HCT116 (cell line): ENCODE measurements around the gene WDR72. TPM values are rescaled to one million over a fixed set of nuclear protein-coding genes. Genes with fewer than 3 reads are reported as not detected.

Experiments
- ATAC-seq: fragments of 200-7000 bp; cut with Tn5 transposase; 2 replicates; pipeline ENCODE4 v1.9.1; 2020; ENCODE audit warnings: mild to moderate bottlenecking, moderate library complexity
- BruUV-seq: library from RNA; stranded (reverse); fragments of 400-500 nt; replicated peaks from 2 replicates; lab custom pipeline; 2021; lab: Mats Ljungman, UMichigan
- CTCF ChIA-PET: fragments of 300-600 bp; sonication (Branson Sonifier 250); formaldehyde crosslinking; loops from one replicate; lab custom pipeline; 2021; ENCODE audit warnings: antibody characterized with exemption; lab: Charles Lee
- POLR2A ChIA-PET: fragments of 300-600, 350-600 bp; sonication (Branson Sonifier 250); formaldehyde crosslinking; loops from one replicate; lab custom pipeline; 2021; ENCODE audit warnings: antibody characterized with exemption; lab: Charles Lee
- RAD21 ChIA-PET, 2 experiments: fragments of 300-600 bp; sonication (Branson Sonifier 250); formaldehyde crosslinking; loops; one replicate each; lab custom pipeline; 2023; ENCODE audit warnings: low total read pairs in 2 of 2; ENCODE audit not compliant: uncharacterized antibody in 2 of 2, unreplicated experiment in 2 of 2, low non-redundant PET in 1 of 2; lab: Charles Lee
- DNase-seq: peaks from one replicate; pipeline ENCODE4 v3.0.0-alpha.2; 2010; ENCODE audit warnings: low read depth, low spot score
- H2AFZ ChIP-seq: fragments of 200-600 bp; shearing (Covaris generic), sonication (generic); 2 replicates; pipeline ENCODE4 v1.6.1; 2017; ENCODE audit warnings: low read depth, mixed run types, mixed read lengths, antibody characterized with exemption, low read length; ENCODE audit not compliant: poor library complexity, severe bottlenecking
- H3K27ac ChIP-seq: 2 replicates; pipeline ENCODE4 v1.5.1; 2012; ENCODE audit warnings: low read depth, low read length
- H3K27me3 ChIP-seq: fragments of 200-600 bp; sonication (generic); 2 replicates; pipeline ENCODE4 v1.6.1; 2016; ENCODE audit warnings: mixed run types, low read length, mixed read lengths; ENCODE audit not compliant: insufficient read depth
- H3K36me3 ChIP-seq, 2 experiments: fragments of 200-500 bp in 1 of 2; fragments of 200-600 bp in 1 of 2; sonication (Bioruptor generic) in 1 of 2; sonication (generic) in 1 of 2; 2 replicates each; pipeline versions ENCODE4 v1.5.1 to v1.6.1; 2014 to 2016; ENCODE audit warnings: low read length in 2 of 2, inconsistent platforms in 1 of 2, mixed read lengths in 1 of 2, mixed run types in 1 of 2; ENCODE audit not compliant: insufficient read depth in 2 of 2, control insufficient read depth in 1 of 2
- H3K4me1 ChIP-seq, 2 experiments: fragments of 200-600 bp in 1 of 2; sonication (generic) in 1 of 2; 2 replicates each; pipeline versions ENCODE4 v1.5.1 to v1.6.1; 2012 to 2017; ENCODE audit warnings: low read length in 2 of 2, inconsistent platforms in 1 of 2, mild to moderate bottlenecking in 1 of 2, mixed read lengths in 1 of 2, mixed run types in 1 of 2, moderate library complexity in 1 of 2; ENCODE audit not compliant: insufficient read depth in 2 of 2, control insufficient read depth in 1 of 2
- H3K4me2 ChIP-seq: fragments of 200-600 bp; sonication (generic); 2 replicates; pipeline ENCODE4 v1.6.1; 2017; ENCODE audit warnings: mixed run types, low read length, mixed read lengths
- H3K4me3 ChIP-seq, 2 experiments: fragments of 200-600 bp in 1 of 2; sonication (generic) in 1 of 2; replicated peaks in 1 of 2; 2 replicates each; pipeline ENCODE4 v1.5.1; 2011 to 2016; ENCODE audit warnings: low read length in 2 of 2, control low read depth in 1 of 2, low read depth in 1 of 2, mild to moderate bottlenecking in 1 of 2, mixed read lengths in 1 of 2, mixed run types in 1 of 2
- H3K79me2 ChIP-seq: fragments of 200-600 bp; sonication (generic); 2 replicates; pipeline ENCODE4 v1.6.1; 2017; ENCODE audit warnings: mild to moderate bottlenecking, mixed run types, low read length, moderate library complexity, mixed read lengths; ENCODE audit not compliant: insufficient read depth
- H3K9ac ChIP-seq: fragments of 200-600 bp; sonication (generic); 2 replicates; pipeline ENCODE4 v1.6.1; 2016; ENCODE audit warnings: low read length, mixed read lengths
- H3K9me2 ChIP-seq: fragments of 200-600 bp; sonication (generic), shearing (Covaris generic); 2 replicates; pipeline ENCODE4 v1.6.1; 2017; ENCODE audit warnings: mixed run types, mild to moderate bottlenecking, moderate library complexity; ENCODE audit not compliant: insufficient read depth
- H3K9me3 ChIP-seq, 2 experiments: fragments of 200-500 bp in 1 of 2; fragments of 200-600 bp in 1 of 2; sonication (Bioruptor generic) in 1 of 2; sonication (generic) in 1 of 2; 2 replicates each; pipeline ENCODE4 v1.6.1; 2014 to 2017; ENCODE audit warnings: low read length in 2 of 2, mixed read lengths in 2 of 2, inconsistent platforms in 1 of 2, low read depth in 1 of 2, mild to moderate bottlenecking in 1 of 2, mixed run types in 1 of 2, moderate library complexity in 1 of 2; ENCODE audit not compliant: control insufficient read depth in 1 of 2, insufficient read depth in 1 of 2
- H4K20me1 ChIP-seq: fragments of 200-600 bp; sonication (generic), shearing (Covaris generic); 2 replicates; pipeline ENCODE4 v1.6.1; 2017; ENCODE audit warnings: mixed run types, mild to moderate bottlenecking, moderate library complexity; ENCODE audit not compliant: insufficient read depth
- EGR1 ChIP-seq: IDR thresholded peaks from 2 replicates; pipeline ENCODE4 v1.6.1; 2012; ENCODE audit warnings: low read depth
- ELF1 ChIP-seq: IDR thresholded peaks from 2 replicates; pipeline ENCODE4 v1.6.1; 2012; ENCODE audit warnings: low read depth, borderline replicate concordance
- EZH2phosphoT487 ChIP-seq: fragments of 200-600 bp; IDR thresholded peaks from 2 replicates; pipeline ENCODE4 v1.6.1; 2018; ENCODE audit warnings: antibody characterized with exemption, borderline replicate concordance
- FOSL1 ChIP-seq: IDR thresholded peaks from 2 replicates; pipeline ENCODE4 v1.6.1; 2012; ENCODE audit warnings: low read depth
- POLR2A ChIP-seq: IDR thresholded peaks from 2 replicates; pipeline ENCODE4 v1.7.0; 2011; ENCODE audit warnings: borderline replicate concordance; ENCODE audit not compliant: insufficient read depth, insufficient read length; ENCODE audit errors: extremely low read depth
- POLR2AphosphoS5 ChIP-seq: IDR thresholded peaks from 2 replicates; pipeline ENCODE4 v1.6.1; 2011; ENCODE audit warnings: mild to moderate bottlenecking, low read depth, low read length, moderate library complexity
- RAD21 ChIP-seq: IDR thresholded peaks from 2 replicates; pipeline ENCODE4 v1.6.1; 2012; ENCODE audit warnings: low read depth, mild to moderate bottlenecking
- SIN3A ChIP-seq: IDR thresholded peaks from 2 replicates; pipeline ENCODE4 v1.6.1; 2012; ENCODE audit warnings: low read depth
- SRF ChIP-seq: IDR thresholded peaks from 2 replicates; pipeline ENCODE4 v1.6.1; 2012; ENCODE audit warnings: low read depth
- TCF7L2 ChIP-seq: IDR thresholded peaks from 2 replicates; pipeline ENCODE4 v1.7.0; 2011; ENCODE audit warnings: borderline replicate concordance, inconsistent platforms; ENCODE audit not compliant: insufficient read depth, insufficient read length; ENCODE audit errors: extremely low read depth
- YY1 ChIP-seq: IDR thresholded peaks from 2 replicates; pipeline ENCODE4 v1.6.1; 2011; ENCODE audit warnings: low read length, low read depth, moderate library complexity, mild to moderate bottlenecking; ENCODE audit not compliant: insufficient replicate concordance; ENCODE audit errors: extremely low read depth
- ZFX ChIP-seq: fragments of 450-650 bp; IDR thresholded peaks from 2 replicates; pipeline ENCODE4 v1.6.1; 2017
- ZNF274 ChIP-seq: fragments of 200-500 bp; sonication (Bioruptor generic); IDR thresholded peaks from 2 replicates; pipeline ENCODE4 v1.6.1; 2014; ENCODE audit warnings: mild to moderate bottlenecking, low read depth, low read length, inconsistent platforms
- intact Hi-C: fragments of 100-400 bp; cut with micrococcal nuclease; formaldehyde crosslinking; loops from 2 replicates; pipeline ENCODE4 v1.10.0; 2022
- total RNA-seq: library from RNA; stranded (reverse); gene quantifications from one replicate; pipeline ENCODE4 v1.2.1, GENCODE V29; 2021; ENCODE audit not compliant: unreplicated experiment
- TF ChIP-seq, protein P1 (sequence below), 3 experiments: fragments of 200-600 bp in 1 of 3; sonication (generic) in 1 of 3; IDR thresholded peaks in 2 of 3; conservative IDR thresholded peaks in 1 of 3; 2 replicates each; pipeline ENCODE4 v1.5.1; 2012 to 2017; ENCODE audit warnings: low read depth in 2 of 3, low read length in 2 of 3, antibody characterized with exemption in 1 of 3, borderline replicate concordance in 1 of 3, control low read depth in 1 of 3, mild to moderate bottlenecking in 1 of 3, mixed read lengths in 1 of 3, mixed run types in 1 of 3, moderate library complexity in 1 of 3; ENCODE audit not compliant: insufficient read depth in 1 of 3
- TF ChIP-seq, protein P2 (sequence below): IDR thresholded peaks from 2 replicates; pipeline ENCODE4 v1.6.1; 2012

The WDR72 gene
- total RNA-seq, 1 experiment from 2014 or later: 5.8 TPM

DNA sequence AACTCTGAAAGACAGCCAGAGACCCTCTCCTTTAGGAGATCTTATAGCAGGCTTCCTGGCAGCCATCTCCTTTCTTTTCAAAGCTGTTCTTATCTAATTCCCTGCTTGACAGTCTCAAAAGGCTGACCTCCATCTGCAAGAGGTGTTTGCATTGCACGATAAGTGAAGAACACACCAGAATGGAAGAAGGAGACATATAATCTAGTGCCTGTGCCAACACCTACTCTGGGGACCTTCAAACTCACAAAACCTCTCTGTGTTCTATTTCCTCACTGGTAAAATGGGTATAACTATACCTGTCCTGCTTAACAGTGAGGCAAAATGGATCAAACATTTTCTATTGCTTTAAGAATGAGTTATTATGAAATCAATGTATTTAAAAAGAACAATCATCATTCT is 65.0 kb downstream of the WDR72 start:
- H3K36me3 ChIP-seq: no peaks in the 10 kb centered on the region
- no peaks in the 10 kb centered on the region for H3K9me2 ChIP-seq
- no peaks in the 10 kb centered on the region; the same call in 1 of the 2 replicates for H3K27me3 ChIP-seq
- no peak overlapping the region for H2AFZ ChIP-seq
- no peak overlapping the region for H3K9ac ChIP-seq
- H3K79me2 ChIP-seq: no peaks in the 10 kb centered on the region
- H3K4me3 ChIP-seq: no peak overlapping the region
- DNase-seq (no peak), ATAC-seq (no peak)
- TF ChIP-seq, protein P1, sequence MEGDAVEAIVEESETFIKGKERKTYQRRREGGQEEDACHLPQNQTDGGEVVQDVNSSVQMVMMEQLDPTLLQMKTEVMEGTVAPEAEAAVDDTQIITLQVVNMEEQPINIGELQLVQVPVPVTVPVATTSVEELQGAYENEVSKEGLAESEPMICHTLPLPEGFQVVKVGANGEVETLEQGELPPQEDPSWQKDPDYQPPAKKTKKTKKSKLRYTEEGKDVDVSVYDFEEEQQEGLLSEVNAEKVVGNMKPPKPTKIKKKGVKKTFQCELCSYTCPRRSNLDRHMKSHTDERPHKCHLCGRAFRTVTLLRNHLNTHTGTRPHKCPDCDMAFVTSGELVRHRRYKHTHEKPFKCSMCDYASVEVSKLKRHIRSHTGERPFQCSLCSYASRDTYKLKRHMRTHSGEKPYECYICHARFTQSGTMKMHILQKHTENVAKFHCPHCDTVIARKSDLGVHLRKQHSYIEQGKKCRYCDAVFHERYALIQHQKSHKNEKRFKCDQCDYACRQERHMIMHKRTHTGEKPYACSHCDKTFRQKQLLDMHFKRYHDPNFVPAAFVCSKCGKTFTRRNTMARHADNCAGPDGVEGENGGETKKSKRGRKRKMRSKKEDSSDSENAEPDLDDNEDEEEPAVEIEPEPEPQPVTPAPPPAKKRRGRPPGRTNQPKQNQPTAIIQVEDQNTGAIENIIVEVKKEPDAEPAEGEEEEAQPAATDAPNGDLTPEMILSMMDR (IDR thresholded peaks at IDR 0.05 in 2 of 3, conservative IDR thresholded peaks at IDR 0.05 in 1 of 3; ENCODE audit: borderline replicate concordance in 1 of 3, insufficient read depth in 1 of 3, low read depth in 2 of 3, low read length in 2 of 3): no peak
- no peak for TF ChIP-seq TCF7L2
- no peak for TF ChIP-seq EZH2phosphoT487
- TF ChIP-seq SIN3A: no peak
- TF ChIP-seq EGR1: no peak
- TF ChIP-seq, protein P2, sequence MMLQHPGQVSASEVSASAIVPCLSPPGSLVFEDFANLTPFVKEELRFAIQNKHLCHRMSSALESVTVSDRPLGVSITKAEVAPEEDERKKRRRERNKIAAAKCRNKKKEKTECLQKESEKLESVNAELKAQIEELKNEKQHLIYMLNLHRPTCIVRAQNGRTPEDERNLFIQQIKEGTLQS: no peak
- TF ChIP-seq ZFX: no peak
- no peak for TF ChIP-seq RAD21
- TF ChIP-seq YY1: no peak
- no peak for TF ChIP-seq POLR2AphosphoS5
- no peak for TF ChIP-seq POLR2A
- TF ChIP-seq ZNF274: no peak
- TF ChIP-seq FOSL1: no peak
- TF ChIP-seq ELF1: no peak
- no peak for TF ChIP-seq SRF
- ChIA-PET POLR2A (no interaction called here), RAD21 (no interaction called here), CTCF (no interaction called here)
- no peak overlapping the region for H3K27ac ChIP-seq
- no peak overlapping the region for H3K4me2 ChIP-seq
- BruUV-seq: no TSS peak
- intact Hi-C loops: no loop called here
- H3K4me1 ChIP-seq: no peaks in the 10 kb centered on the region
- no peaks in the 10 kb centered on the region for H4K20me1 ChIP-seq
- no peaks in the 10 kb centered on the region for H3K9me3 ChIP-seq
